Hematopoietic multipotent progenitor cell treated with erythropoietin and hydrocortisone succinate and interleukin-3 and kit ligand, for 17 days (in vitro differentiated cells): ENCODE data around the gene ERF.

Experiments
- DNase-seq: peaks from one replicate; pipeline ENCODE4 v3.0.0-alpha.2; 2015; ENCODE audit warnings: low spot score

ERF gene

DNA sequence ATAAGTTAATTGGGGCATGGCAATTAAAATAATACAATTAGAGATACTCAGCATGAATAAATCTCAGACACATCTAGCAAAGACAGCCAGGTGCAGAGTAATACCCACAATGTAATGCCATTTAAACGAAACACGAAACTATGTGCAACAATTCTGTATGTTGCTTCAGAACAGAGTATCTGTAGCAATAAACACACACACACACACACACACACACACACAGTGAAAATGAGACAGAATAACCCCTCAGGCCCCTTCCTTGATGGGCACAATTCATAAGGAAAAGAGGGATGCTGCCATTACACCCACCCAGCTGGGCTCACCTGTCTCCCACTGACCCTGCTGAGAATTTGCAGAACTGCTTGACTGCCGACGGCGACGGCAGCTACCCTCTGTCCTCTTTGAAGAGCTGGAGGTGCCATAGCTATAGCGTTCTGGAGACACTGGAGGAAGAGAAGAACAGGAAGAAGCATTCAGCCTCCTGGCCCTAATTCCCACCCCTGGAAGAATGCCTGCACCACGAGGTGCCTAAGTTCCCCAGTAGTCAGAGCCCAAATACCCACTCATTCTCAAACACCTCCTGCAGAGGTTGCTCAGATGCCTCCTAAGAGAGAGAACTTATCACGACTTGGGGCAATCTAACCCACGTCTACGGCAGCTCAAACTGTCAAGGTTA lies 40.0 kb downstream of the ERF start:
- no peak for DNase-seq

DNA sequence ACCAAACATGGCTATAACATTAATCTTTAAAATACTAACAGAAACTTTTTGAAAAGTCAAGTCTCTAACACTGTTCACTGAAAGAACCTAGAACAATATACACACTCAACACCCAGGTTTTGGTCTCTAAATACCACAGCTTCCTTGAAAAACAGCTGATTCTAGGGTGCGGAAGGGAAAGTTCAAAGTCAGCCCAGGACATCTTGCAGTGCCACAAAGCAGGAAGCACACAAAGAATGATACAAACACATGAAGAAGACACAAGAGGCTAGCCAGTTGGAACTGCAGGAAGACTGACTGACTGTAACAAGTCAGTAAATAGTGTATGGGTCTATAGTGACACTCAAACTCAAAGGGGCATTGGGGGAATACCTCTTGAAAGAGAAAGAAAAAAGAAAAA lies 42.0 kb downstream of the ERF start:
- DNase-seq = no peak

DNA sequence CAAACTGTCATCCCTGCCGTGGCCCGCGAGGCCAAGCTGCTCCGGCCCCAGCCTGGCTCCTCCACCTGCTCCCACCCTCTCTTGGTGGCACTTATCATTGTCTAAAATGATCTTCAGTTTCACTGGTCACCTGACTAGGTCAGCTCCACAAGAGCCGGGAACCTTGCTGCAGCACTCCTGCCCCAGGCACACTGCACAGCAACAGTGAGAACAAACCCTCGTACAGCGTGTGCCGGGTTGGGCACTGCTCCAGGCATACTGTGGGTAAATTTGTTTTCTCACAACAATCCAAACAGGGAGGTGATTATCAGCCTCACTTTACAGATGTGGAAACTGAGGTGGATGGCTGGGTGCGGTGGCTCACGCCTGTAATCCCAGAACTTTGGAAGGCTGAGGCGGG lies 46.3 kb downstream of the ERF start:
- DNase-seq = no peak

DNA sequence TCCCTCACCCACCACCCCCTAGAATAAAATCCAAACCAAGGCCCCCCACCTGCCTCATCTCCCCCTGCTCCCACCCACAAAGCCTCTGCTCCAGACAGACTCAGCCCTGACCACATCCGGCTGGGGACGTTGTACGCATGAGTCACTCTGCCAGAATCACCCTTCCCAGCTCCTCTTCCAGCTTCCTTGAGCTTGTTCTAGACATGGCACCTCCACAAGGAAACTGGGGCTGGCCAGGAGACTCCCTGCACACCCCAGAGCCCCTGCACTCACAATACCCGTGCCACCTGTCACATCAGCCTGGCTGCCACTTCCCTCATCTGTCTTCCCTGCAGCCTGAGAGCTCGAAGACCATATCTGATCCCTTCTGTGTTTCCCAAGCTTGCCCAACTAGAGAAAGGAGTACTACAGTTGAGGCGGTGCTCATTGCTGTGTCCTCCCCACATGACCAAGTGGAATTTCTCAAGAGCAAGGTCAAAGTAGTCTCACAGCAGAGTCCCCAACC lies 47.1 kb downstream of the ERF start:
- DNase-seq = no peak

DNA sequence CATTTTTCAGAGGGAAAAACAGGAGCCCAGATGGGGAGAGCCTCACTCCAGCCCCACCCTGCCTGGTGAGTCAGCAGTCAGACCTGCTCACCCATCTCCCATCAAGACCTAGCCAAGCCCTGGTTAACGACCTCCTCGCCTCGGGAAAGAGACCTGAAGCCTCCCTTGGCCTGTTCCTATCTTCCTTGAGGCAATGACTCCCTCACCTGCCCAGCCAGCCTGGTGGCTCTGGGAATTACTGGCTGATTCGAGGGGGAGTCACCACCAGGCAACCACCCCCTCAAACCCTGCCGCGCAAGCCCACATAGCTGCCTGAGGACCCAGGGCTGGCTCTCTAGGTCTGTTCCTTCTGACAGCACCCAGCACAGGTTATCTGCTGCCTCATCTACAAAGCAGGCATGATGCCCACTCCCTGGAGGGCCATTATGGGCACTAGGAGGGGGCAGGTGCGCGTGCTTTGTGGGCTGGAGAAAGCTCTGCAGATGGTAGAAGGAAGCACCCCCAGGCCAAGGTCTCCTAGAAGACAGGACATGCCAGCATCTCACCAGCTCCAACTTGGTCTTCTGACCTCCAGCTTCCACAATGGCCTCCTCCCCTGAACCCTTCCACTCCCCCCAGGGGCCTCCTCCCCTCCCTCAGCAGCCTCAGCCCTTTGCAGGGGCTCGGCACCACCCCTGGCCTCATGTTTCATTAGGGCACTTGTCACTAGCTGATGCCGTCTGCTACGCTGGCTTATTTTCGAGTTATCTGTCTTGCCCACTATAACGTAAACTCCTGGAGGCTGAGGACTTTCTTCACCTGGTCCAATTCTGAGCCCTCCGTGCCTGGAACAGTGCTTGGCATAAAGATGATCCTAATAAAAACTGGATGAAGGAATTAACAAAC lies 47.8 kb downstream of the ERF start:
- DNase-seq = peak; percentile 76

DNA sequence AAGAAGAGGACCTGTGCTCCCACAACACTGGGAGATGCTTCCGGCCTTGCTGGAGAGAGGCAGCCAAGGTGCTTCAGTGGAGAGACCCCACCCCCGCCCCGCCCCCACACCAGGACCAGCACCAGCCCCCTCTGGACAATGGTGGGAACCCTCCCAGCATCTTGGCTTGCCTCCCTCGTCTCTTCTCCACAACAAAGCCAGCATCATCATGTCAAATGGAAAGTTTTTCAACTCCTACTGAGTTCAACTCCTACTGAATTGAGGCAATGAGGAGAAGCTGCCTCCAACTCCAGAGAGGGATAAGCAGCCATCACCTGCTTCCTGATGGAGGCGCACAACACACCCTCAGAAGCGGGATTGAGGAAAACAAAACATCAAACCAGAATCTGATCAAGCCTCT lies 50.3 kb downstream of the ERF start:
- no peak for DNase-seq

DNA sequence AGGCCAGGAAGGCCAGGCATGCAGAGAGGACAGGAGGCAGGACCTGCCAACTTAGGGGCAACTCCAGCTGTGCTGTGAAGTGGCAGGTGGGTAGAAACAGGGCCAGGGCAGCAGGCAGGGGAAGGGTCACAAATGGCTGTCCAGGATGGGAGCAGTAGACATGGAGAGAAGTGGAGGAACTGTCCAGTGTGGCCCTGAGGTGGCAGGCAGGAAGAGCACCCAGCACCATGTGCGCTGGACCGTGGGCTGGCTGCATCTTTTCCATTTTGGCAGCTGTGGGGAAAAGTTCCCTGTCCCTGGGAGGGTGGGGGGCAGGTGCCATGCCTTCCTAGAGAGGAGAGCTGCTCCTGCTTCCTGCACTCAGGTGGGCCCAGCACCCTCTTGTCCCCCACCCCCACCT lies 51.2 kb downstream of the ERF start:
- no peak for DNase-seq

DNA sequence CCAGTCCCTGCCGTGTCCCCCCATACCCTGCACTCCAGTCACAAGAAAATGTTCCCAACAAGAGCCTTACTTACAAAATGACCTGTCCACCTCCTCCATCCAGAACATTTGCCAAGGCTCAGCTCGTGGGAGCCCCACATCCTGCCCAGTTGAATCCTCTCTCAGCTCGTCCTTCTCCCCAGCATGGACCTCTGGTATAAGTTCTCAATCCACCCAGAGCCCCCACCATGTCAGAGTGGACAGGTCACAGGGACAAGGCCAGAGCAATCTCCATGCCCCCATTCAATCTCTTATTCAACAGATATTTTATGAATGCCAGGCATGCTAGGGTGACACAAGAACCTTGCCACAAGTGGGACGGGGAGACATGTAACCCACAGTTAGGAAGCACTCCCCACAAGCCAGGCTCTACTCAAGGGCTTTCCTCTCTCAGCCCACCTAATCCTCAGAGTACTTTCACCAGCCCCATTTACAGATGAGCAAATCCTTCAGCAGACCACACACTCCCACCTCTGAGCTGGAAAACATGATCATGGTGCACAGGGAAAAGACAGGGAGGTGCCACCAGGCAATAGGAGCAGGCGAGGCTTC lies 52.5 kb downstream of the ERF start:
- DNase-seq = no peak

DNA sequence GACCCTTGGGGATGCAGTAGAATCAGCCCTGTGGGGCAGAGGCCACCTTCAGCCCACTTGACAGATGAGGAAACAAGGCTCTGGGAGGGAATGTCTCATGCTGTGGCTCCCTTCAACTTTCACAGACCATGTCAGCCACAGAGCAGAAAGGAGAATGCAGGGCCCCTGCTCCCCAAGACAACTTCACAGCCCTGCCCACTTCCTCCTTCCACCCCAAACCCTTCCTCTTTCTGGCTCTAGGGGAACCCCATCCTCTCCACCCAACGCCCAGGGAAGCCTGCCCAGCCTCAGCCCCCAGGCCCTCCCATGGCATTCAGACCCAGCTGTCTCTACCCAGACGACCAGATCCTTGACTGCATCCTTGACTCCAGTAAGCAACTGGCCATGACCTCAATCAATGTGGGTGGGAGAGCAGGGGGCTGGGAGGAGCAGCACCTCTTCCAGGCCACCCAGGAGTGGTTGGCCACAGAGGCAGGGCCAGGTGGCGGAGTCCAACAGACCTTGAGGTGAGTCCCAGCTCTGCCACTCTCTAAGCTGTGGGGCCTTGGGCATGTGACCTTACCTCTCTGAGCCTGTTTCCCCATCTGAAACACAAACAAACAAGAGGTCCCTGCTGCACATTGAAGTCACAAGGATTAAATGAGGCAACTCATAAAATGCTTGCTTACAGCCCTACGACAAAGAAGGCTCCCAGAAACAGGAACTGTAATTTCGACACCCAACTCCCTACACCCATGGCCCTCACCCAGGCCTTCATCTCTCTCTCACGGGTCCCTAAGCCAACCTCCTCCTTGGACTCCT lies 53.2 kb downstream of the ERF start:
- DNase-seq = no peak

DNA sequence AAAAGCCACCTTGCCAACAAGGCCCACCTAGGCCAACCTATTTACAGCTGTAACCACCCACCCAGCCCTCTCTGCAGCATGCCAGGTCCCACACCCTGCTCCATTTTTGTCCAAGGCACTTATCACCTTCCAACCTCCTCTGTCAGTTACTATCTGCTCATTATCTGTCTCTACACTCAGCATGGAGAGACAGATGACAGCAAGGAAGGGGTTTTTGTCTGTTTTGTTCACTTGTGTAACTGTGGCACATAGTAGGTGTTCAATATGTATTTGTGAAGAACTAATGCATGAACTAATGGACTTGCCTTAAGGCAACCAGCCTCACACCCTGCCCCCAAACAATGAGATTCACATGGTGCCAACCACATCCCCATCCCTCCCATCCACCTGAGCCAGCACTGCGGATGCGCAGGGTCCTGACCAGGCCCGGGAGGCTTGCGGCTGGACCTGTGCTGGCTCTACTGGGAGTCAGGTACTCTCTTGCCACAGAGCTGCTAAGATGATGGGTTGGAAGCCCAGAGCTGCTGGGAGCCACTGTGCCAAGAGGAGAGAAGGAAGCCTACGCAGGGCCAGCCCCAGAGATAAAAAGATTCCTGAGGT lies 54.7 kb downstream of the ERF start:
- no peak for DNase-seq

DNA sequence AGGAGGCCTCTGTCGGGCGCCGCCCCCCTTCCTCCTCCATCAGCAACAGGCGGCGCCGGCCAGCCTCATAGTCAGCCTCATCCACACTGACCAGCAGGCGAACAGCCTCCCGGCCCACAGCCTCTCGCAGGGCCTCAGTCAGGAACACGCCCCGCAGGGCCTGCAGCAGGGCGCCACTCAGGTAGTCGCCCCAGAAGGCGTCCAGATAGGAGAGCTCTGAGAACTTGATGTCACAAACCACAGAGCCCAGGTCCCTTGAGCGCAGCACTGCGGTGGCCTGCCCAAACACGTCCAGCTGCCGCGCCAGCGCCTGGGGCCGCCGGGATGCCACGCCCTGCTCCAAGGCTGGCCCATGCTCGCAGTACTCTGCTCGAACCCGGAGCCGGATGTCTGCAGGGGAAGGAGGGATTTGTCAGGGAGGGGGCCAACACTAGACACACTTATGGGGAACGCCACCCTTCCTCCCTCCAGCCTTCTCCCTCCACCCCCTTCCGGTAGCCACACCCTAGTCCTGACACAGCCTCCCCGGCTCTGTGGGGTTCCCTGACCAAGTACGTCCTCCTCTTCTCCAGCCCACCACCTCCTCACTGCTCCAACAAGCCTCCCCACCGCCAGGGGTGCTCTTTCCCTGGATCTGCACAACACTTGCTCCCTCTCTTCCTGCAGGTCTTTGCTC lies 55.4 kb downstream of the ERF start:
- peak; percentile 82 for DNase-seq

DNA sequence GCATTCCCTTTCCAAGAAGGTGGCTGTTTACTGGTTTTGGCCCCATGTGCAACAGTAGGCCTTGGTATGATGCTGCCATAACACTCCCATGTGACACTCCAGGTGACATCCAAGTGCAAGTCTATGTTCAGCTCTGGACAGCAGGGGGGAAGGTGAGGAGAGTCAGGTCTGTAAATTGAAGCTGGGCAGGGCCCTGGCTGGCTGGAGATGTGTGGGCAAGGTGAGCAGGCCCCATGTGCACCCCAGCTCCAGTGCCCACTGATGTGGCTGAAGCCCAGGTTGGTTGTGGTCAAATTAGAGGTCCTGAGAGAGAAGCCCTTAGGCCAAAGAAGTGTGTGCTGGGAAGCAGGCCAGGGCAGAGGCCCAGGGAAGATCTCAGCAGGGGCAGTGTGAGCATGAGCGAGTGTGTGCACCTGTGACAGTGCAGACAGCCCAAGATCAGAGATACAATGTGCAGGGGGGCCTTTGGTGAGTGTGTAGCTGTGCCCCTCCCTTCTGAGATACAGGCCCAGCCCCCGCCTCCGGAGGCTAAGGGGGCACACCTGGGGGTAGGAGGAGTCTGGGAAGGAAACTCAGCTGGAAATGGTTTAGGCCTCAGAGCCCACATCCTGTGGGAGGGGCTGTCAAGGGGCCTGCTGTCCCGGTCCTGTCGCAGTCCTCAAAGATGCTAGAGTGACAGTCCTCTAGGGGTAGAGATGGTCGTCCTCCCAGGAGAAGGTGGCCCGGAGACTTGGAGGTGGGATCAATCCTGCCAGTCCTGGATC lies 56.1 kb downstream of the ERF start:
- no peak for DNase-seq
